H1 (cell line): Measurements from ENCODE around the gene GSKIP. TPM values are rescaled to one million over a fixed set of nuclear protein-coding genes. Genes with fewer than 3 reads are reported as not detected.

Source experiments
- CTCF ChIA-PET: fragments of 300-600 bp; sonication (Branson Sonifier 250); formaldehyde crosslinking; loops from one replicate; lab custom pipeline; 2021; ENCODE audit not compliant: partially characterized antibody; lab: Charles Lee
- POLR2A ChIA-PET: fragments of 300-600 bp; sonication (Branson Sonifier 250); formaldehyde crosslinking; loops from one replicate; lab custom pipeline; 2021; ENCODE audit warnings: inconsistent platforms; ENCODE audit not compliant: partially characterized antibody; lab: Charles Lee
- DNase-seq, 2 experiments: peaks; one replicate each; pipeline versions ENCODE4 v3.0.0 to v3.0.0-alpha.2; 2010 to 2022; ENCODE audit warnings: low spot score in 2 of 2, low read depth in 1 of 2, mixed read lengths in 1 of 2
- FAIRE-seq: peaks from 2 replicates; lab custom pipeline; 2011; peaks lifted over from hg19 to GRCh38; lab: Jason Lieb, UNC
- H2AFZ ChIP-seq: 2 replicates; pipeline ENCODE4 v1.8.1; 2012; ENCODE audit warnings: low read length, inconsistent platforms
- H2AK5ac ChIP-seq: 2 replicates; pipeline ENCODE4 v1.6.1; 2013; ENCODE audit warnings: low read depth, low read length
- H2BK120ac ChIP-seq: replicated peaks from 2 replicates; pipeline ENCODE3; 2013; ENCODE audit warnings: low read depth, low read length, inconsistent platforms
- H2BK12ac ChIP-seq: 2 replicates; pipeline ENCODE4 v1.6.1; 2013; ENCODE audit warnings: low read depth, low read length
- H2BK15ac ChIP-seq: 2 replicates; pipeline ENCODE4 v1.6.1; 2013; ENCODE audit warnings: low read length
- H2BK20ac ChIP-seq: 2 replicates; pipeline ENCODE4 v1.6.1; 2013; ENCODE audit warnings: low read length
- H2BK5ac ChIP-seq: 2 replicates; pipeline ENCODE4 v1.6.1; 2013; ENCODE audit warnings: low read depth, low read length
- H3K14ac ChIP-seq: 2 replicates; pipeline ENCODE4 v1.6.1; 2013; ENCODE audit warnings: inconsistent platforms; ENCODE audit not compliant: insufficient read length
- H3K18ac ChIP-seq: 2 replicates; pipeline ENCODE4 v1.6.1; 2013; ENCODE audit warnings: low read length; ENCODE audit errors: extremely low read depth
- H3K23ac ChIP-seq: 2 replicates; pipeline ENCODE4 v1.6.1; 2013; ENCODE audit warnings: inconsistent platforms; ENCODE audit not compliant: insufficient read length
- H3K23me2 ChIP-seq: 2 replicates; pipeline ENCODE4 v1.6.1; 2013; ENCODE audit warnings: low read depth, low read length
- H3K27ac ChIP-seq: 2 replicates; pipeline ENCODE4 v1.6.1; 2011; ENCODE audit warnings: low read depth, low read length, inconsistent platforms
- H3K27me3 ChIP-seq, 4 experiments: replicated peaks in 1 of 4; 1 replicate in 1 of 4; 2 replicates in 3 of 4; pipeline versions ENCODE4 v1.6.1 to v1.8.1; 2011 to 2013; ENCODE audit warnings: low read length in 3 of 4, mild to moderate bottlenecking in 3 of 4, inconsistent platforms in 2 of 4, mixed read lengths in 2 of 4, moderate library complexity in 1 of 4; ENCODE audit not compliant: control insufficient read depth in 3 of 4, insufficient read depth in 3 of 4; ENCODE audit errors: extremely low read depth in 1 of 4
- H3K36me3 ChIP-seq, 4 experiments: 2 replicates each; pipeline versions ENCODE4 v1.6.1 to v1.8.1; 2011 to 2013; ENCODE audit warnings: mild to moderate bottlenecking in 4 of 4, low read length in 3 of 4, moderate library complexity in 2 of 4, control low read depth in 1 of 4, inconsistent platforms in 1 of 4; ENCODE audit not compliant: insufficient read depth in 4 of 4, control insufficient read depth in 2 of 4
- H3K4ac ChIP-seq: replicated peaks from 2 replicates; pipeline ENCODE3; 2013; ENCODE audit warnings: low read length, low read depth, mixed read lengths, inconsistent platforms; ENCODE audit not compliant: insufficient read length
- H3K4me1 ChIP-seq, 4 experiments: replicated peaks in 1 of 4; 1 replicate in 1 of 4; 2 replicates in 3 of 4; pipeline versions ENCODE4 v1.6.1 to v1.8.1; 2011 to 2013; ENCODE audit warnings: low read length in 3 of 4, inconsistent platforms in 2 of 4, mixed read lengths in 1 of 4; ENCODE audit not compliant: insufficient read depth in 4 of 4, control insufficient read depth in 3 of 4
- H3K4me2 ChIP-seq, 2 experiments: 2 replicates each; pipeline versions ENCODE4 v1.6.1 to v1.8.1; 2011 to 2013; ENCODE audit warnings: low read depth in 2 of 2, low read length in 2 of 2, control low read depth in 1 of 2, inconsistent platforms in 1 of 2, mild to moderate bottlenecking in 1 of 2; ENCODE audit not compliant: insufficient read depth in 1 of 2
- H3K4me3 ChIP-seq, 4 experiments: fragments of 200-600, 300-600 bp in 1 of 4; sonication (generic), shearing (Covaris generic), sonication (Bioruptor Twin) in 1 of 4; 2 replicates each; pipeline versions ENCODE4 v1.5.1 to v1.8.1; 2011 to 2016; ENCODE audit warnings: low read length in 4 of 4, low read depth in 3 of 4, control low read depth in 2 of 4, inconsistent platforms in 2 of 4, mild to moderate bottlenecking in 2 of 4, mixed read lengths in 1 of 4, moderate library complexity in 1 of 4; ENCODE audit not compliant: insufficient read depth in 2 of 4; ENCODE audit errors: extremely low read depth in 1 of 4
- H3K56ac ChIP-seq: replicated peaks from 2 replicates; pipeline ENCODE3; 2013; ENCODE audit warnings: low read depth, mild to moderate bottlenecking, mixed read lengths, low read length, inconsistent platforms; ENCODE audit not compliant: insufficient read length
- H3K79me1 ChIP-seq: 2 replicates; pipeline ENCODE4 v1.6.1; 2013; ENCODE audit warnings: low read depth, low read length, control low read depth
- H3K79me2 ChIP-seq, 2 experiments: 2 replicates each; pipeline versions ENCODE4 v1.6.1 to v1.8.1; 2012 to 2013; ENCODE audit warnings: low read length in 2 of 2, mild to moderate bottlenecking in 2 of 2, inconsistent platforms in 1 of 2; ENCODE audit not compliant: insufficient read depth in 2 of 2, control insufficient read depth in 1 of 2
- H3K9ac ChIP-seq, 4 experiments: replicated peaks in 1 of 4; 1 replicate in 1 of 4; 2 replicates in 3 of 4; pipeline versions ENCODE4 v1.6.1 to v1.8.1; 2011 to 2013; ENCODE audit warnings: low read depth in 3 of 4, low read length in 3 of 4, control low read depth in 2 of 4, mild to moderate bottlenecking in 2 of 4, moderate library complexity in 2 of 4, inconsistent platforms in 1 of 4; ENCODE audit errors: extremely low read depth in 1 of 4
- H3K9me3 ChIP-seq, 2 experiments: 2 replicates each; pipeline versions ENCODE4 v1.6.1 to v1.8.1; 2012 to 2013; ENCODE audit warnings: mild to moderate bottlenecking in 2 of 2, moderate library complexity in 2 of 2, control low read depth in 1 of 2, inconsistent platforms in 1 of 2, low read depth in 1 of 2, low read length in 1 of 2, mixed read lengths in 1 of 2; ENCODE audit not compliant: insufficient read depth in 2 of 2
- H4K20me1 ChIP-seq, 2 experiments: replicated peaks in 1 of 2; 2 replicates each; pipeline versions ENCODE3 to v1.8.1; 2011 to 2013; ENCODE audit warnings: inconsistent platforms in 2 of 2, low read length in 2 of 2, mild to moderate bottlenecking in 1 of 2; ENCODE audit not compliant: insufficient read depth in 2 of 2, control insufficient read depth in 1 of 2
- H4K5ac ChIP-seq: 2 replicates; pipeline ENCODE4 v1.6.1; 2013; ENCODE audit warnings: low read length, low read depth, mixed read lengths, inconsistent platforms; ENCODE audit not compliant: insufficient read length
- H4K8ac ChIP-seq: 2 replicates; pipeline ENCODE4 v1.8.0; 2013; ENCODE audit warnings: mild to moderate bottlenecking, moderate library complexity, low read length, inconsistent platforms; ENCODE audit not compliant: insufficient read depth; ENCODE audit errors: extremely low read depth
- H4K91ac ChIP-seq: replicated peaks from 2 replicates; pipeline ENCODE3; 2013; ENCODE audit warnings: low read length, mixed read lengths, inconsistent platforms; ENCODE audit not compliant: insufficient read length
- BRCA1 ChIP-seq: IDR thresholded peaks from 2 replicates; pipeline ENCODE4 v1.6.1; 2012; ENCODE audit warnings: low read depth, low read length, improper control_type of control experiment
- CEBPB ChIP-seq: IDR thresholded peaks from 2 replicates; pipeline ENCODE4 v1.6.1; 2012; ENCODE audit warnings: low read depth, low read length
- CTBP2 ChIP-seq: IDR thresholded peaks from 2 replicates; pipeline ENCODE4 v1.7.0; 2011; ENCODE audit warnings: borderline replicate concordance, mild to moderate bottlenecking, moderate library complexity, mixed read lengths, low read length; ENCODE audit not compliant: insufficient read depth, insufficient read length
- GTF2F1 ChIP-seq: IDR thresholded peaks from 2 replicates; pipeline ENCODE4 v1.6.1; 2012; ENCODE audit warnings: low read depth, low read length, improper control_type of control experiment, borderline replicate concordance
- KDM5A ChIP-seq: fragments of 200-600 bp; IDR thresholded peaks from 2 replicates; pipeline ENCODE4 v1.7.1; 2012; ENCODE audit warnings: mild to moderate bottlenecking, low read length, inconsistent platforms, mixed read lengths
- RAD21 ChIP-seq, 2 experiments: IDR thresholded peaks in 1 of 2; conservative IDR thresholded peaks in 1 of 2; 2 replicates each; pipeline ENCODE4 v1.6.1; 2011; ENCODE audit warnings: low read depth in 2 of 2, low read length in 2 of 2, improper control_type of control experiment in 1 of 2, inconsistent platforms in 1 of 2, mild to moderate bottlenecking in 1 of 2, moderate library complexity in 1 of 2
- RNF2 ChIP-seq: fragments of 200-900, 300-1000 bp; sonication (generic); IDR thresholded peaks from 2 replicates; pipeline ENCODE4 v1.7.1; 2016; ENCODE audit warnings: borderline replicate concordance, low read depth, mild to moderate bottlenecking, antibody characterized with exemption, low read length; ENCODE audit not compliant: poor library complexity, severe bottlenecking; ENCODE audit errors: missing control alignments
- SP1 ChIP-seq: IDR thresholded peaks from 2 replicates; pipeline ENCODE4 v1.6.1; 2011; ENCODE audit warnings: low read depth, low read length
- SP2 ChIP-seq: IDR thresholded peaks from 2 replicates; pipeline ENCODE4 v1.6.1; 2012; ENCODE audit warnings: mild to moderate bottlenecking, low read length, inconsistent platforms
- SP4 ChIP-seq: IDR thresholded peaks from 2 replicates; pipeline ENCODE4 v1.6.1; 2012; ENCODE audit warnings: low read length, inconsistent platforms
- USF2 ChIP-seq: IDR thresholded peaks from 2 replicates; pipeline ENCODE4 v1.6.1; 2011; ENCODE audit warnings: low read length, improper control_type of control experiment
- WGBS, 2 experiments: shearing (Covaris generic) in 1 of 2; methylation state at CpG; one replicate each; pipeline versions ENCODE4 v1.1.6 to v1.1.7; 2013 to 2015; ENCODE audit warnings: low lambda C conversion rate in 2 of 2, mixed read lengths in 2 of 2, inconsistent platforms in 1 of 2, low coverage in 1 of 2, missing lambda C conversion rate in 1 of 2; ENCODE audit not compliant: insufficient replicate concordance in 2 of 2, insufficient coverage in 1 of 2, insufficient read length in 1 of 2; ENCODE audit errors: extremely low coverage in 1 of 2, missing lambda C conversion rate in 1 of 2; 5-methylcytosine and 5-hydroxymethylcytosine counted together
- polyA plus RNA-seq, 7 experiments: library from polyadenylated mRNA; depleted of rRNA in 3 of 7; stranded (reverse) in 5 of 7; unstranded in 2 of 7; fragments of >200 nt in 5 of 7; fragments of 200-250 nt in 2 of 7; gene quantifications; 1 replicate in 5 of 7; 2 replicates in 1 of 7; 4 replicates in 1 of 7; pipeline versions ENCODE4 v1.2.1 to v1.2.3, GENCODE V29; 2011 to 2013; ENCODE audit warnings: missing spikeins in 2 of 7, mixed read lengths in 2 of 7
- total RNA-seq: library from RNA; stranded (reverse); fragmentation: NEBNext Ultra II Directional; extraction: Animal tissue kit (Norgen Biotek cat#: 25700); gene quantifications from 2 replicates; pipeline ENCODE4 v1.2.1, GENCODE V29; 2021

Gene GSKIP
- total and polyA plus RNA-seq, 2 of the 8 experiments (the other 6 are each of a cell fraction or from before 2014, with no cell fraction given), result 20.3 to 37.1 TPM

GRCh38 chr14:96394047-96394815 is 30.9 kb downstream of the GSKIP start:
- Histone ChIP-seq H2AFZ (no peak overlapping the region), H3K4ac (no peak overlapping the region), H3K79me2 (no peaks in the 10 kb centered on the region), H2BK15ac (no peak overlapping the region), H4K91ac (no peak overlapping the region), H2BK12ac (no peak overlapping the region), H2BK20ac (no peak overlapping the region), H3K23ac (no peak overlapping the region), H3K79me1 (no peaks in the 10 kb centered on the region; the same call in 1 of the 2 replicates), H3K36me3 (no peaks in the 10 kb centered on the region), H2BK5ac (no peak overlapping the region), H2BK120ac (no peak overlapping the region), H3K9me3 (no peaks in the 10 kb centered on the region), H3K56ac (no peak overlapping the region), H3K9ac (no peak overlapping the region), H3K18ac (no peak overlapping the region), H3K27ac (no peak overlapping the region), H3K27me3 (peaks cover 0 to 10% (median 7%) of the 10 kb centered on the region in 4 experiments; a peak in 5 of 7 replicates), H4K5ac (no peak overlapping the region), H4K8ac (no peak overlapping the region), H3K4me3 (no peak overlapping the region), H3K14ac (no peak overlapping the region), H4K20me1 (no peaks in the 10 kb centered on the region), H3K4me2 (no peak overlapping the region), H3K4me1 (peaks cover 0 to 4% (median 0%) of the 10 kb centered on the region in 4 experiments; a peak in 2 of 7 replicates), H3K23me2 (peaks cover 12% of the 10 kb centered on the region; the same call in 1 of the 2 replicates), H2AK5ac (no peak overlapping the region)
- DNase-seq, result peak in 1 of 2 experiments; percentile 24
- 96% methylated on average over 7 of the region's 7 CpGs; no CpG with 5 or more reads in 1 of the 2 experiments for WGBS, 2 experiments
- CTCF ChIA-PET, result interaction anchor here (0.9 kb wide), 1 partner anchor 38 kb away, joined by 3 read pairs; no protein-coding TSS in a partner anchor
- no peak for FAIRE-seq
- POLR2A ChIA-PET, result interaction anchor here (0.6 kb wide), 1 partner anchor 10 kb away, joined by 3 read pairs; no protein-coding TSS in a partner anchor
- no peak for TF ChIP-seq SP2
- TF ChIP-seq SP1, result no peak
- TF ChIP-seq KDM5A, result no peak
- TF ChIP-seq GTF2F1, result no peak
- no peak for TF ChIP-seq USF2
- no peak for TF ChIP-seq RNF2
- TF ChIP-seq BRCA1, result no peak
- TF ChIP-seq CTBP2, result no peak
- no peak for TF ChIP-seq RAD21 (IDR thresholded peaks at IDR 0.05 in 1 of 2, conservative IDR thresholded peaks at IDR 0.05 in 1 of 2; ENCODE audit: low read depth in 2 of 2, low read length in 2 of 2)
- TF ChIP-seq SP4, result no peak
- TF ChIP-seq CEBPB, result no peak
